ENCODE results near the gene C2orf72.
"Not testable (repeated sequence)": the region's sequence is repeated elsewhere in the genome, so short reads cannot be mapped to it uniquely, and the experiment has no call there.

C2orf72 gene

DNA sequence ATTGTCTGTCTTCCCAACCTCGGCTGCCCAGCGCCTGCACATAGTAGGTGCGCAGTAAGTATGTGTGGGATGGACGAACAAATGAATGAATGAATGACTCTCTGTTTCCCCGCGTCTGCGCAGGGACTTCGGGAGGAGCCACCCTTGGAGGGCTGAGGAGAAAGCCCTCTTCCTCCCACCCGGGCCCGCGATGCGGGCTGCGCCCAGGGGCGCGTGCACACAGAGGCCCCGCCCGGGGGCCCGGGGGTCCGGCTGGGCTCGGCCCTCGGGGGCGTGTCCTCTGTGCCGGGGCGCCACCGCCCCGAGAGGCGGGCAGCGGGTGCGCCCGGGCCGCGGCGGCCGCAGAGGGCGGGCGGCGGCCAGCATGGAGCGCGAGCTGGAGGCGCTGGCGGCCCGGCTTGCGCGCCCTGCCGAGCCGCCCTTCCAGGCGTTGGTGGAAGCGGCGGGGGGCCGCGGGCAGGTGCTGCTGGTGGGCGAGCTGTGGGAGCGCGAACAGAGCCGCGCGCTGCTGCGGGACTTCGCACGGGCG, at the start of gene C2orf72:
Gene C2orf72, plus strand, starts transcription at position 322 of the 529 bp plus-strand sequence. Its CDS starts 43 bp downstream, at position 365.
- DNase-seq (ENCODE audit: low spot score), result no peak

DNA sequence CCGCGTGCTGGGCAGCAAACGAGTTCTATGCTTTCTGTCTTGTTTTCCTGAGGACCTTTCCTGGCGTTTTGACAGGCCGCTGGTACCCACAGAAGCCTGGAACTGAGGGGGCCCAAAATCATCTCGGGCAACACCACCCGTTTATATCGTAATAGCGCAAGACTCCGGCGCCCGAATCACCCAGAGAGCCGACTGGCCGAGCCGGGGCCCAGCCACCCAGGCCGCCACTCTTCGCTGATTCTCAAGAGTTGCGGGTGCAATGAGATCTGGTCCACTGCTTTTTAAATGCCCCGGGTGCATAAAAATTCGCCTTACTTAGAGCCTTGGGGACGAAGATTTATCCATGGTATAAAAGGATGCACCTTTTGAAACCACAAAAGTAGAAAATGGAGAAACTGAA, 47.6 kb upstream of the C2orf72 start:
- no peak for DNase-seq (ENCODE audit: low spot score)

DNA sequence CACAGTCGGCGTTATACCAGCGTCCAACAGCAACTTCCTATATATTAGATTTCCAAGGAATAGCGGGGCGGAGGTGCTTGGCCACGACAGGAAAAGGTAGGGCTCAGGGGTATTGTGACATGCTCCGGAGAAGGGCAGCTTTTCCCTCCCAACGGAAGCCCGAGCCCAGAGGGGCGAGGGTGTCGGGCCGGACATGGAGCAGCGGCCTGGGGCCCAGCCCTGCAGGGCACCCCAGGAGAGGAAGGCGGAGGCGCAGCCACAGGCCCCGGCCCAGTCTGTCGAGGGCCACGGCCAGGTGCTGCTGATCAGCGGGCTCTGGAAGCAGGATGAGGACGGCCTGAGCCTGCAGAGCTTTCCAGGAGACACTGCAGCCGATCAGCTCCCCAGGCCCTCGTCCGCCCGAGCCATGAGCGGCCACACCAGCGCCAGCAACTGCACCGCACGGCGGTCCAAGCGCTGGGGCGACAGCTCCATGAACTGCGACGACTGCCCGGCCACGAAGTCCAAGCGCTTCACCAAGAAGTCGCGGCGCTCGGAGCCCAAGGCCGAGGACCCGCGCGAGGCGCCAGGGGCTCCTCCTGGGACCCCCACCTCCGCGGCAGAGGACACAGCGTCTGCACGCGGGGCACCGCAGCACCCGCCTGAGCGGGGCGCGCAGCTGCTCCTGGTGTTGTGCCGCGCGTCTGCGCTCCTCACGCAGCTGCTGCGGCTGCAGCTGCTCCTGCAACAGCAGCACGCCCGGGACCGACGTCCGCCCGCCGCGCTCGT, 47.0 kb upstream of the C2orf72 start:
- DNase-seq (ENCODE audit: low spot score), result no peak

- DNase-seq (ENCODE audit: low spot score), result no peak
Observed at GRCh38 chr2:230990899-230991150, 46.5 kb upstream of the C2orf72 start.

DNA sequence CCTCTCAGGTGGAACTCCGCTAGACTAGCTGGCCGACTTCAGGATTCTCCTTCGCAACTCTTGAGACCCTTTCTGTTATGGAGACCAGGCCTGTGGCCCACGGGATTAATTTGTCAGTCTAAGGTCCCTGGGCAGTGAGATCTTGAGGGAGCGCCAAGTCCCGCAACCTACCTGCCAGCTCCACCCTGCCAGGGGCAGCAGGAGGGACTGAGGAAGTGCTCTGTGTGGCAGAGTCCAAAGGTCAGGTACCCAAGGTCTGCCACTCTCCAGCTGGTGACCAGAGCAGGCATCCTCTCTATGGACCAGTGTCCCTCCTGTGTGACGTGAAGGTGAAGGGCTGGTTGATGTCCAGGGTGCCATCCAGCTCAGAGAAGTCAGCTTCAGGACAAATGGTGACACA, 45.7 kb upstream of the C2orf72 start:
- DNase-seq (ENCODE audit: low spot score), result no peak

GRCh38 chr2:230995821-230996220, 41.5 kb upstream of the C2orf72 start, which contains the start of gene SPATA3:
Gene SPATA3, plus strand, starts transcription at chr2:230996121. Its CDS starts 113 bp downstream, at chr2:230996234.
- DNase-seq (ENCODE audit: low spot score), result no peak

- DNase-seq (ENCODE audit: low spot score), result no peak
Observed at GRCh38 chr2:230996661-230997060, 40.7 kb upstream of the C2orf72 start.

- DNase-seq (ENCODE audit: low spot score), result no peak
Observed at GRCh38 chr2:230998882-230999281, 38.4 kb upstream of the C2orf72 start.

GRCh38 chr2:230999477-230999876, 37.8 kb upstream of the C2orf72 start:
- DNase-seq (ENCODE audit: low spot score), result no peak

DNA sequence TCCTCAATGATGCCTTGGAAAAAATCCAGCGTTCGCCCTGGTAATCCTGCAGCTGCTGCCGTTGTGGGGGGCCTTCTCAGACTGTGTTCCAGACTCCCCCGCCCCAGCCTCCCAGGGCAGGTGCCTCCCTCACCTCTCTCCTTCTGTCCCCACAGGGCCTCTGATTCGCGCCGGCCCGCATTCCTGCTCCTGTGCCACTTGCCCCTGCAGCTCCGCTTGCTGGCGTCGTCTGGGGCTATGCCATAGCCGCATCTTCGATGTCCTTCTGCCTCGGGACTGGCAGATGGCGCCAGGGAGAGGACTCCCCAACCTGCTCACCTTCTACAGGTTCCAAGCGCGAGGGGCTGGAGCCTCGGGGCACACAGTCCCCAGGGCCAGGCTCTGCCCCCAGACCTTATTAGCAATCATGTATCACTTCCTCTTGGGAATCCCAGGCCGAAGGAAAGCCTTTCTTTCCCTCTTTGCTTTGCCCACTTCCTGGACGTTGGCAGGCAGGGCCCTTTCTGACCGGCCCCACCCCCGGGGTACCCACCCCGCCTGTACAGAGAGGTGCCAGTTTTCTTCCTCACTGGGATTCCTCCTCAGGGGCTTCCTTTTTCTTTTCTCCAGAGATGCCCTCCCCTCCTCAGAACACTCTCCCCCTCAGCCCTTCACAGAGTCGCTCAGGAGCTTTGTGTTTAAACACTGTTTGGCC, 37.0 kb upstream of the C2orf72 start:
- no peak for DNase-seq (ENCODE audit: low spot score)

GRCh38 chr2:231001036-231001435, 36.3 kb upstream of the C2orf72 start:
- DNase-seq (ENCODE audit: low spot score), result no peak

GRCh38 chr2:231001921-231002320, 35.4 kb upstream of the C2orf72 start:
- DNase-seq (ENCODE audit: low spot score), result no peak

DNA sequence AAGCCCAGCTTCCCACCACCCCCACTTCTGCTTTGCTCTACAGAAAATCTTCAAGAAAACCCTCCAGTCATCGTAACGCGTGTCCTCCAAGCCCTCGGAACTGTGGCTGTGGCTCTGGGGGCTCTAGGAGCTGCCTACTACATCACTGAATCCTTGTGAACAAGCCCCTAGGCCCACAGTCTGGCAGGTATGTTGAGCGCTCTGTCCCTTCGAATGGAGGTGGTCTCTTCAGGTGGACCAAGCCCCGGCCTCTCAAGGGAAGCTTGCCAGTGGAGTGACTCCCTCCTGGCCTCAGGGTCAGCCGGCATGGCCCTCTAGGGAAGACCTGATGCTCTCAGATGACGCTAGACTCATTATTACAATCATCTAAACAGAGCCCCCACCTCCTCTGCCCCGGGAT, 34.7 kb upstream of the C2orf72 start:
- DNase-seq (ENCODE audit: low spot score), result no peak

GRCh38 chr2:231003186-231003585, 34.1 kb upstream of the C2orf72 start:
- DNase-seq (ENCODE audit: low spot score), result no peak

DNA sequence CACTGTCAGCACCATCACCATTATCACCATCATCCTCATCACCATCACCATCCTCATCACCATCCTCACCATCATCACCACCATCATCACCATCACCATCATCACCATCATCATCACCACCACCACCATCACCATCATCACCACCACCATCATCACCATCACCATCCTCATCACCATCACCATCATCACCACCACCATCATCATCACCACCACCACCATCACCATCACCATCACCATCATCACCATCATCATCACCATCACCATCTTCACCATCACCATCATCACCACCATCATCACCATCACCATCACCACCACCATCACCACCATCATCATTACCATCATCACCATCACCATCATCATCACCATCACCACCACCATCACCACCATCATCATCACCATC, 32.4 kb upstream of the C2orf72 start:
- DNase-seq (ENCODE audit: low spot score), result not testable (repeated sequence)

DNA sequence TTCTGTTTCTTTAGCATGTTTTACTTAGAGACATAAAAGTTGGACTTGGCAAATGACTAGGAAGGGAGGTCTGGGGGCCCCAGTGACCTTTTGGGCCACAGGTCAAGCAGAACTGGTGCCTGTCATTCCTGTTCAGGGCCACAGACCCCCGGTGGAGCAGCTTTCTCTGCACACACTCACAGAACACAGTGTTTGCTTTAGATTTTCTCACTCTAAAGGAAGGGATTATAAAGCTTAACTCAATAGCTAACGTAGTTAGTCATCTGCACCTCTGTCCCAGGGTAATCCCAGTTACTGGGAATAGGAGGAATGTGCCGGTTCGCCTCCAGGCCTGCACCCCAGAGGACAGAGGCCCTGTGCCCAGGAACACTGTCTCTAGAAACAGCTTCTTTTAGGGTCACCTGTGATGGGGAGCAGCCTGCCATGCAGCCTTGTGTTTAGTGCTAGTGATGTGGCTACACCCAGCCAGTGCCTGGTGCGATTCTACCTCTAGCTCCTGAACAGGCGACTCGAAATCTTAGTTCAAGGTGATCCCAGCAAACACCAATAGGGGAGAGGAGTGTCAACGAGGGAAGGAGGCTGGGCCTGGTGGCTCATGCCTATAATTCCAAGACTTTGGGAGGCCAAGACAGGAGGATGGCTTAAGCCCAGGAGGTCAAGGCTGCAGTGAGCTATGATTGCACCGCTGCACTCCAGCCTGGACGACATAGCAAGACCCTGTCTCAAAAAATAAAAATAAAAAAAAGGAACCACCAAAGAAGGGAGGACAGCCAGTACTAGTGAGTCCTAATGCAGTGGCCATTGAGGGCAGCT, 29.8 kb upstream of the C2orf72 start:
- no peak for DNase-seq (ENCODE audit: low spot score)

DNA sequence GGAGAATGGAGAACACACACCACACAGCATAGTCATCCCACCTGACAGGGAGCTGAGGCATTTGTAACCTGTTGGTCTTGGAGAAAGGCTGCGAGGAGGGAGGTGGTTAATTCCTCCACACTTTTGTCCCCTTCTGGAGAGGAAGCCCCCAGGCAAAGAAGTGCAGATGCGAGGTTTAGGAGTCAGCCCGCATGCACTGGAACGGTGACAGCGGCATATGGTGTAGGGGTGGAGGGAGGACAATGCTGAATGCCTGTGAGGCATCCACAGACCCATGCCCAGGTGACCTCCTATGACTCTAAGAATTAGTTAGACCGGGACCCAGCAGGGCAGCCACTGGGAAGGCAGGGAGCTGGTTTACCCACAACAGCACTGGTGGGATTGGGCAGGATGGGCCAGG, 29.2 kb upstream of the C2orf72 start:
- DNase-seq (ENCODE audit: low spot score), result no peak

DNA sequence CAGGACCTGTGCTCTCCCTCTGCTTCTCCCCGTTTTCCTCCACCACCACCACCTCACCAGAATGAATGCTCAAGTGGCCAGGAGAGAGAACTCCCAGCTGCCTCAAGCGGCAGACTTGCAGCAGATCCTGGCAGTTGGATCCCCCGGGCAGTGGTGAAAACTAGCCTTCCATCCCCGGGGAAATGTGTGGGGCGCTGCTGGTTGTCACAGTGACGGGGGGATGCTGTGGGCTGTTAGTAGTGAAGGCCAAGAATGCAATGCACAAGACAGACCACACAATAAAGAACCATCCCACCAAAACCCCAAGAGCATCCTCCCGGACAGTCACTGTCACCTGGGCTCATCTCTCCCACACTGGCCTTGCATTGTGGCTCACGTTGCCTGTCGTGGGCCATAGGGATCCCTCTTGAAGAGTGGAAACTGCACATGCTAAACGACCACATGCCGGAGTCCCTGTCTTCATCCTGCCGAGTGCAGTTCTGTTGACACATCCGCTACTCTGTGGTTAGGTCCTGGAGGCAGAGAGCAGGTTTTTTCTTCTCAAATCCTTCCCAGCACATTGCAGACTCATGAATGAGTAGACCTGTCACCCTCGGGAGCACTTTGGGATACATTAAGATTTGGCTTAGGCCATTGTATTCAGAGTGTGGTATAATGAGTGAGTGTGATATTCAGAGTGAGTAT, 27.9 kb upstream of the C2orf72 start:
- DNase-seq (ENCODE audit: low spot score), result no peak

- no peak for DNase-seq (ENCODE audit: low spot score)
Observed at GRCh38 chr2:231010201-231010730, 27.1 kb upstream of the C2orf72 start.

DNA sequence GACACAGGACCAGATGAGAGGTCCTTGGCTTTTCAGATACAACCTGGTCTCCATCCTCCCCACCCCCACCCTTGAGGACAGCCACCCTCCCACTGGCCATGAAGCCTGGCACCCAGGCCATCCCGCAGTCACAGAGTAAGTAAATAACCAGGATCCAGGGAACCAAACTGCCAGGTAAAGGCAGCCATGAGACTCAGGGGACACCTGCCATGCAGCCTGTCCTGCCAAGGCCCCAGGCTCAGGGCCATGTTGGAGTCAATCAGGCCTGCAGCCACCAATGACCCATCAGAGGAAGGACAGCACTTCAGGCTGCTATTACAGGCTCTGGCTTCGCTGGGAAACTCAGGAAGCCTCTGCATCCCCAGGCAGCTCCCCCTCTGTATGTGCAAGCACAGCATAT, 25.8 kb upstream of the C2orf72 start:
- DNase-seq (ENCODE audit: low spot score), result no peak

DNA sequence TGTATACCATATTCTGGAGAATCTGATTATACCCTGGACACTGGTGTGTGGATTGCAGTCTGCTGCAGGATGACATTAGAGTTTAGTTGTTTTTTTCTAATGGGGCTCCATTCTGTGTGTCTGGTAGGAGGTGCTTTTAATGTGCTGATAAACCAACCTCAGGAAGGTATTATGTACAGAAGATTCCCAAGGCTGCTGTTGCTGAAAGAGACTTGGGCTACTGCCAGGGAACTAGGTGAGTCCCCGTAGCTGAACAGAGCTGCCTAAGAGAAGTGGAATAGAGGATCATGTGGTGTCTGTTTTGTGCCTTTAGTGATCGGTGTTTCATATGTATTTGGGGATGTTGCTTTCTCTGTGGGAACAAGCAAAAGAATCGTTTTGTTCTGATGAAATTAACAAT, 24.9 kb upstream of the C2orf72 start:
- no peak for DNase-seq (ENCODE audit: low spot score)

- DNase-seq (ENCODE audit: low spot score), result no peak
Observed at GRCh38 chr2:231013820-231014219, 23.5 kb upstream of the C2orf72 start.
